DMS153 treated with DMSO at 0.1 percent for 48 hours (cell line): ENCODE measurements around the gene CCDC88B.

Source experiments
- DNase-seq: peaks from one replicate; lab custom pipeline; 2025; ENCODE audit not compliant: unreplicated experiment; lab: John Stamatoyannopoulos, UW

CCDC88B gene

DNA sequence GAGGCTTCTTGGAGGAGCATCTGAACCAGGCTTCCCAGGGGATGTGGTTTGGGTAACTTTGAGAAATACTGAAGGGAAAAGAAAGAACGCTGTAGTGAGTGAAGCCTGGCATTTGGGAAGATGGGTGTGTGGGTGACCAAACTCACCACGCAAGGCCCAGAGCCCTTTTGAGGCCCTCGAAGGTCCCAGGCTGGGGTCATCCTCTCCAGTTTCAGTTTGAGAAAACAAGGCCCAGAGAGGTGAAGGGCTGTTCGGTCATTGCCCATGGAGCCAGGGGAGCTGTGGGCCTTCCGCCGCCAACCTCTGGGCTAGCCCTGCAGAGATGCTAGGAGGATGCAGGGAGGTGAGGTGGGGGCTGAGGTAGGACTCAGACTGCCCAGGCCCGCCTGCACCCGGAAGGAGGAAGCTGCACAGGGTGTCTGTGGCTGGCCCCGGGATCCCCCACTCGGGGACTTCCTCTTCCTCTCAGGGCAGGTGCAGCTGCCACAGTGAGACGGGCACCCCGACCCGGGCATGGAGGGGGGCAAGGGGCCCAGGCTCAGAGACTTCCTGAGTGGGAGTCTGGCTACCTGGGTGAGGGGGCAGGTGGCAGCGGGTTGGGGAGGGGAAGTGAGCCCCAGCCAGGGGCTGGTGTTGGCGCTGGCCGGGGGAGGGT, at the start of gene CCDC88B:
CCDC88B (plus strand) TSS at position 451 of the 655 bp plus-strand sequence; CDS start at position 514, 63 bp downstream.
- no peak for DNase-seq

DNA sequence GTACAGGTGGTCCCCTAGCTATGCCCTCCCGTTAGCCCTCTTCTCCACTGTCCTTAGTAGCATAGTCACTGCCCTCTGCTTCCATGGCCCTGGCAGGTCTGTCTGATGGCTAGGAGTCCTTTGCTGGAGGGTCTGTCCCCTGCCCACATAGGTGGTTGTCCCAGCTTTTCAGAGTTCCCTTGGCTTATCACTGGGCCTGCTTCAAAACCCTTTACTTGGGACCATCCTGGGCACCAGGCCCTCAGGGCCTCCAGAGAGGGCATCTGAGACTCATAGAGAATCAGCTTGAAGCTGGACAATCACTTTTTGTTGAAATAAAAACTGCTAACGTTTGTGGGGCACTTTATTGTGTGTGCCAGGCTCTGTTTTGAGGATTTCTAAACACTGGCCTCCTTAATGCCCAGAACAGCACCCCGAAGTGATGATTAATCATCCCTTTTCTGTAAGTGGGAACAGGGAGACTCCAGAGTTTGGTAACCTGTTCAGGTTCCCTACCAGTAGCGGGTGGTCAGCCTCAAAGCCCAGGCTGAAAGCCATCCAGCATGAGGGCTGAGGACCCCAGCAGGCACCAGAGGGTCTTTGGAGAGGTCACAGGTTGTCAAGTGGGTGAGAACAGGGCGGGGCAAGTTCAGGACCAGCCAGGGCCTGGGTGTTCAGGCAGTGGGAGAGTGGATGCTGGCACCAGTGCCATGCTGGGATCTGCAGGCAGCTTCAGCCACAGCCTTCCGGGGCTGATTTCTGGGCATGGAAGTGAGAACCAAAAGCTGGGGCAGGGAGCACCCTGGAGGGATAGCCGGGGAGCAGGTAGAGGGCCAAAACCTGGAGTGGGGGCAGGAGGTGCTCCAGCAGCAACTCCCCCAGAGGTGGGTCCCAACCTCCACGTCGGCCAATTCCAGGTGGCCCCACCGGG, 49.4 kb upstream of the CCDC88B start:
- DNase-seq, result no peak

GRCh38 chr11:64291262-64291751, 48.7 kb upstream of the CCDC88B start, which contains the start of gene KCNK4:
TSS of gene KCNK4 (plus strand) at chr11:64291302. CDS start at chr11:64293019, 1,717 bp downstream.
- no peak for DNase-seq

DNA sequence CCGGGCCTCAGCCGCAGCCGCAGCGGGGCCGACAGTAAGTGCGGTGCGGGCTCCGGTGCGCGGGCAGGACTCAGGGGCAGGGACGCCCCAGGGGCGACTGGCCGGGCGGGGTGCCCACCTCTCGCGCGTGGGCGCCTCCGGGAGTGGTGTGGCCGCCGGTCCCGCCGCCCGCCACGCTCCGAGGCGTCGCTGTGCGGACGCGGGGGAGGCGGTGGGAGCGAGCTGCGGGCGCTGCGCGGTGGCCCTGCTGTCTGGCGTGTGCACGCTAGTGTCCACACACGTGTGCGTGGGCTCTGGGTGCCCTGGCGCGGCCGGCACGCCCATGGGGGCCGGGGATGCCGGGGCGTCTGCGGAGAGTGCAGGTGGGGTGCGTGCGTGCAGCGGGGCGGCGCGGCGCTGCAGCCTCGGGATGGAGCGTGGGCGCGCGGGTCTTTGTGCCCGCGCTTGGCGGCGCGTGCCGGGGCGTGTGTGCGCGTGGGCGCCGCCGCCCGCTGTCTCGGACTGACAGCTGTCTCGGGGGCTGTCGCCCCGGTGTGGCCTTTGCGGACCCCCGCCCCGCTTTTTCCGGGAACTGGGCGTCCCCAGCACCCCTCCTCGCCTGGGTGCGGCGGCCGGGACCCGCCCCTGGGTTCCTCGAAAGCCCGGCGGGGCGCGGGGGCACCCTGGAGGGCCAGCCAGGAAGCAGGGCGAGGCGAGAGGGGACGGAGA, 48.1 kb upstream of the CCDC88B start:
- DNase-seq, result no peak

- DNase-seq, result no peak
Observed at GRCh38 chr11:64292460-64293254, 47.3 kb upstream of the CCDC88B start.

DNA sequence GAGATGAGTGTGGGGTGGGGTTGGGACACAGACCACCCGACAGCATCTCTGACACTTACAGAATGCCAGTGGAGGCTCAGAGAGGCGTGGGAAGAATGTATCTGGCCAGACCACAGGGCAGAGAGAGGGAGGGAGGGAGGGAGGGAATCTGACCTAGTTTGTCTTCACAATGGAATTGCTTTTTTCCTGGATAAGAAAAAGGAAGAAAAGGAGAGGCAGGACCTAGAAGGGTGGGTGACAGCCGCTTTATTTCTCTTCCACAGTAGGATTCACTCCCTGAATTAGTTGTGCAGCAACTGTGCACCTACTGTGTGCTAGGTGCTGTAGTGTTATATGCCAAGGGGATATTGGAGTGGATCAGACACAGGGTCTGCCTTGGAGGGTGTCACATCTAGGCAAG, 45.2 kb upstream of the CCDC88B start:
- DNase-seq, result no peak

- no peak for DNase-seq
Observed at GRCh38 chr11:64295760-64296159, 44.2 kb upstream of the CCDC88B start.

- no peak for DNase-seq
Observed at GRCh38 chr11:64296236-64296635, 43.8 kb upstream of the CCDC88B start.

DNA sequence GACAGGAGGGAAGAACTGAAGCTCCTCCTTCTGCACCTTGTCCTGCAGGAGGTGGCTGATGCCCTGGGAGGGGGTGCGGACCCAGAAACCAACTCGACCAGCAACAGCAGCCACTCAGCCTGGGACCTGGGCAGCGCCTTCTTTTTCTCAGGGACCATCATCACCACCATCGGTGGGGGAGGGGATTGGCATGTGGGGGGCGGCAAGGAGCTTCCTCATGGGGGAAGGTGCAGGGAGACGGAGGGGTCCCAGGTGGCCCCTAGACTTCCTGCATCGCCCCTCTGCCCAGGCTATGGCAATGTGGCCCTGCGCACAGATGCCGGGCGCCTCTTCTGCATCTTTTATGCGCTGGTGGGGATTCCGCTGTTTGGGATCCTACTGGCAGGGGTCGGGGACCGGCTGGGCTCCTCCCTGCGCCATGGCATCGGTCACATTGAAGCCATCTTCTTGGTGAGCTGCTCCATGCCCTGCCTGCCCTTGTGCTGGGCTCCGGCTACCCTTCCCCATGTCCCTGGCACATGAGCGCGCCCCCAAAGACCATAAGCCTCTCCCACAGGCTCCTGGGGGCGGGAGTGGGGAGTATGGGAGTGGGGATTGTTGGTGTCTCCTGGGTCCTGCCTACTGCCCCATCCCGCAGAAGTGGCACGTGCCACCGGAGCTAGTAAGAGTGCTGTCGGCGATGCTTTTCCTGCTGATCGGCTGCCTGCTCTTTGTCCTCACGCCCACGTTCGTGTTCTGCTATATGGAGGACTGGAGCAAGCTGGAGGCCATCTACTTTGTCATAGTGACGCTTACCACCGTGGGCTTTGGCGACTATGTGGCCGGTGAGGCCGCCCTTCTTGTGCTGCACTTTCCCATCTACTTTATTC, 42.9 kb upstream of the CCDC88B start:
- no peak for DNase-seq

DNA sequence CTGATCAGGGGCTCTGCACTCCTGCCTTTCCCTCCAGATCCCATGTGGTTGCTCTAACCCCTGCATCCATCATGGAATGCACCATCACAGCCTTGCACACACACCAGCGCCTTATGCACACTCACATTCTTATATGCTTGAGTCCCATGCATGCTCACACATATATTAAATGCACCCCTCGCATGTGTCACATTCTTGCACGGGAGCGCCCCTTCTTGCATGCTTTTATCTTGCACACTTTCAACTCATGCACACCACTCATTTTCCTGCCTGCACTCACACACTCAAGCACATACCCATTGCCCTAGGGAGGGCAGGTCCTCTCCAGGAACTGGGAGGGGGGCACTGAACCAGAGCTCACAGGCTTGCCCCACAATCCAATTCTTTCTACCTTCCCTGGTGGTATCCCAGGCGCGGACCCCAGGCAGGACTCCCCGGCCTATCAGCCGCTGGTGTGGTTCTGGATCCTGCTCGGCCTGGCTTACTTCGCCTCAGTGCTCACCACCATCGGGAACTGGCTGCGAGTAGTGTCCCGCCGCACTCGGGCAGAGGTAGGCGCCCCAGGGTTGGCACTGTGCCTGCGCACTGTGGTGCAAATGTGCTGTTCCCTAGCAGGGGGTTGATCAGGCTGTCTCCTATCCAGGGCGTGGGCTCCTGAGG, 42.2 kb upstream of the CCDC88B start:
- no peak for DNase-seq

- DNase-seq, result no peak
Observed at GRCh38 chr11:64298966-64299846, 40.8 kb upstream of the CCDC88B start.

- DNase-seq, result no peak
Observed at GRCh38 chr11:64299847-64300648, 40.0 kb upstream of the CCDC88B start, which contains the start of gene CATSPERZ. TSS of gene CATSPERZ (plus strand) at chr11:64300358. CDS start at chr11:64300411, 53 bp downstream.

GRCh38 chr11:64303109-64304031, 36.6 kb upstream of the CCDC88B start:
- no peak for DNase-seq

DNA sequence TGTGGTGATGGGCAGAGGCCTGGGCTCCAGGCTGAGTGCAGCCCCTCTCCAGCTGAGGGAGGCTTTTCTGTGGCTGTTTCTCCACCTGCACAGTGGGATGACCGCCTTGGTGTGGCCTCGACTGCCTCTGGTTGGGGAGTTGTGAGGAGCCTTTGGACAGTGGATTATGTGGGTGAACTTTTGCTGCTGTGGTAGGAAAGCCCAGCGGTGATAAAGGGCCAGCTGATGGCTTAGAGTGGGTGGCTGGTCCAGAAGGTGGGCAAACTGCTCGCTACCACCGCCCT, 36.0 kb upstream of the CCDC88B start:
- no peak for DNase-seq

DNA sequence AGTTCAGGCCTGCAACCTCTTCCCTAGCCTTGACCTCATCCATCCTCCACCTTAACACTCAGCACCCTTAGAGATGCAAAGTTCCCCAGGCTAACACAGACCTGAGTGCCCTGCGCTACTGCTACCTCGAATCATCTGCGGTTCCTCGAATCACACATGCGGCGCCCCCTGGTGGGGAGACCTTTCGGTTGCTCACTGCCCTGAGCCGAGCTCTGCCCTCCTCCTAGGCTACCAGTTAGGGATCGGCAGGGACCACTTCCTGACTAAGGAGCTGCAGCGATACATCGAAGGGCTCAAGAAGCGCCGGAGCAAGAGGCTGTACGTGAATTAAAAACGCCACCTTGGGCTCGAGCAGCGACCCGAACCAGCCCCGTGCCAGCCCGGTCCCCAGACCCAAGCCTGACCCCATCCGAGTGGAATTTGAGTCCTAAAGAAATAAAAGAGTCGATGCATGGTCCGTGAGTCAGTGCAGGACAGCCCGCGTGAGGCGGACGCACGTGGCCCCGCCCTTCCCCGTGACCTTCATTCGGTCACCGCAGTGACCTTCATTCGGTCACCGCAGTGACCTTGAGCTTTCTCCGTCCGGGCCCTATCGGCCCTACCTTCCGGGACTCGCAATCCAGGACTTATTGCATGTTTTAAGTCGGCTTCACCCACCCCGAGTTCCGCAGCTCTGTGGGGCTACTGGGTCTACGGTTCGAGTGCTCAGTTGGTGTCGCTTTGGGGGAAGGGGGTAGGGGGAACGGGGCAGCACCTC, 35.5 kb upstream of the CCDC88B start:
- peak; percentile 83 for DNase-seq
